Measurements from ENCODE around the gene XPNPEP1. TPM values are rescaled to one million over a fixed set of nuclear protein-coding genes. Genes with fewer than 3 reads are reported as not detected.

Gene XPNPEP1
- total RNA-seq, 2 donors from 2014 or later, result 39.2 to 50.2 TPM

- H3K9me3 Mint-ChIP-seq, result no peaks in the 10 kb centered on the region
- no peak overlapping the region for H3K27ac Mint-ChIP-seq
- no peak overlapping the region for H3K4me3 ChIP-seq (ENCODE audit: low read length)
- no peaks in the 10 kb centered on the region for H3K27me3 ChIP-seq (ENCODE audit: control insufficient read depth, insufficient read depth, low read length, poor library complexity, severe bottlenecking)
- 100% methylated on average over 1 of the region's 1 CpG for WGBS, 2 experiments (ENCODE audit: insufficient coverage in 1 of 2, insufficient read length in 1 of 2)
- no peak overlapping the region for H3K9ac ChIP-seq (ENCODE audit: extremely low read depth, low read length, poor library complexity, severe bottlenecking)
- peaks cover 15% of the 10 kb centered on the region for H3K4me1 Mint-ChIP-seq
- H3K4me1 ChIP-seq (ENCODE audit: control insufficient read depth, insufficient read depth, low read length), result no peaks in the 10 kb centered on the region
- DNase-seq, result no peak
- no peaks in the 10 kb centered on the region for H3K9me3 ChIP-seq (ENCODE audit: control insufficient read depth, low read length)
- no peak overlapping the region for H3K4me3 Mint-ChIP-seq
- no peaks in the 10 kb centered on the region for H3K36me3 Mint-ChIP-seq (ENCODE audit: low read depth)
- no peak for TF ChIP-seq CTCF (conservative IDR thresholded peaks at IDR 0.05)
- peaks cover 9% of the 10 kb centered on the region for H3K27me3 Mint-ChIP-seq (ENCODE audit: insufficient read depth)
- H3K27ac ChIP-seq (ENCODE audit: low read depth, low read length), result no peak overlapping the region
- H3K36me3 ChIP-seq (ENCODE audit: control insufficient read depth, insufficient read depth, low read length), result no peaks in the 10 kb centered on the region
These were observed 5.2 kb upstream of the XPNPEP1 start for GRCh38 chr10:109928475-109928891.

- Histone ChIP-seq H3K36me3 (ENCODE audit: control insufficient read depth, insufficient read depth, low read length) (no peaks in the 10 kb centered on the region), H3K4me3 (ENCODE audit: low read length) (no peak overlapping the region), H3K9me3 (ENCODE audit: control insufficient read depth, low read length) (no peaks in the 10 kb centered on the region), H3K27me3 (ENCODE audit: control insufficient read depth, insufficient read depth, low read length, poor library complexity, severe bottlenecking) (no peaks in the 10 kb centered on the region), H3K9ac (ENCODE audit: extremely low read depth, low read length, poor library complexity, severe bottlenecking) (no peak overlapping the region), H3K4me1 (ENCODE audit: control insufficient read depth, insufficient read depth, low read length) (no peaks in the 10 kb centered on the region), H3K27ac (ENCODE audit: low read depth, low read length) (no peak overlapping the region)
- no peak overlapping the region for H3K4me3 Mint-ChIP-seq
- no peaks in the 10 kb centered on the region for H3K36me3 Mint-ChIP-seq (ENCODE audit: low read depth)
- H3K27ac Mint-ChIP-seq, result no peak overlapping the region
- H3K9me3 Mint-ChIP-seq, result no peaks in the 10 kb centered on the region
- no peak for DNase-seq
- H3K27me3 Mint-ChIP-seq (ENCODE audit: insufficient read depth), result peaks cover 12% of the 10 kb centered on the region
- no peak for TF ChIP-seq CTCF (conservative IDR thresholded peaks at IDR 0.05)
- H3K4me1 Mint-ChIP-seq, result peaks cover 15% of the 10 kb centered on the region
- WGBS, 2 experiments (ENCODE audit: insufficient coverage in 1 of 2, insufficient read length in 1 of 2), result 80 to 93% methylated on average over 1 to 2 of the region's 2 CpGs
These were observed 3.5 kb upstream of the XPNPEP1 start for GRCh38 chr10:109926825-109927224.

- Histone ChIP-seq H3K4me1 (ENCODE audit: control insufficient read depth, insufficient read depth, low read length) (no peaks in the 10 kb centered on the region), H3K27me3 (ENCODE audit: control insufficient read depth, insufficient read depth, low read length, poor library complexity, severe bottlenecking) (no peaks in the 10 kb centered on the region), H3K36me3 (ENCODE audit: control insufficient read depth, insufficient read depth, low read length) (no peaks in the 10 kb centered on the region), H3K27ac (ENCODE audit: low read depth, low read length) (no peak overlapping the region), H3K4me3 (ENCODE audit: low read length) (no peak overlapping the region), H3K9ac (ENCODE audit: extremely low read depth, low read length, poor library complexity, severe bottlenecking) (no peak overlapping the region), H3K9me3 (ENCODE audit: control insufficient read depth, low read length) (no peaks in the 10 kb centered on the region)
- Mint-ChIP-seq H3K4me3 (no peak overlapping the region), H3K36me3 (ENCODE audit: low read depth) (no peaks in the 10 kb centered on the region), H3K9me3 (no peaks in the 10 kb centered on the region), H3K27ac (no peak overlapping the region), H3K27me3 (ENCODE audit: insufficient read depth) (peaks cover 14% of the 10 kb centered on the region), H3K4me1 (peaks cover 15% of the 10 kb centered on the region)
- no peak for TF ChIP-seq CTCF (conservative IDR thresholded peaks at IDR 0.05)
- 95 to 97% methylated on average over 5 to 10 of the region's 10 CpGs for WGBS, 2 experiments (ENCODE audit: insufficient coverage in 1 of 2, insufficient read length in 1 of 2)
- no peak for DNase-seq
These were observed 2.9 kb upstream of the XPNPEP1 start for GRCh38 chr10:109926061-109926745.

Measured in endodermal cell (in vitro differentiated cells).